ENCODE measurements around the gene ETV5.

Gene ETV5

GRCh38 chr3:185997130-185997529 lies 111.8 kb downstream of the ETV5 start:
- ATAC-seq (replicated peaks) (no peak), DNase-seq (no peak)
- no peaks in the 10 kb centered on the region for H3K9me3 Mint-ChIP-seq
- no peak overlapping the region for H3K27ac Mint-ChIP-seq
- no peaks in the 10 kb centered on the region for H3K4me1 Mint-ChIP-seq
- no peak overlapping the region for H3K4me3 Mint-ChIP-seq
- H3K36me3 Mint-ChIP-seq = no peaks in the 10 kb centered on the region
- peaks cover 20 to 34% of the 10 kb centered on the region in 2 donors for H3K27me3 Mint-ChIP-seq

Data from stimulated activated naive B cell treated with anti-CD40 and anti-IgM and Interleukin-4, amounts not matched to agents 10 μg/mL and 1 μg/mL and 100 μg/mL, for 72 hours (primary cell).